GM12878 (cell line): ENCODE results near the gene SERPINA4. TPM values are rescaled to one million over a fixed set of nuclear protein-coding genes. Genes with fewer than 3 reads are reported as not detected.

Source experiments
- ATAC-seq: fragments of 200-7000 bp; cut with Tn5 transposase; 3 replicates; pipeline ENCODE4 v1.9.1; 2020; ENCODE audit warnings: mild to moderate bottlenecking, moderate library complexity
- BruUV-seq: library from RNA; stranded (reverse); fragments of 400-500 nt; replicated peaks from 2 replicates; lab custom pipeline; 2021; lab: Mats Ljungman, UMichigan
- CTCF ChIA-PET: fragments of 300-600 bp; sonication (Branson Sonifier 250); formaldehyde crosslinking; extraction: SDS; loops from one replicate; lab custom pipeline; 2021; ENCODE audit warnings: inconsistent platforms; lab: Yijun Ruan, JAX
- POLR2A ChIA-PET: fragments of 350-600 bp; formaldehyde crosslinking; extraction: SDS; loops from one replicate; lab custom pipeline; 2021; ENCODE audit warnings: inconsistent platforms; lab: Charles Lee
- RAD21 ChIA-PET: fragments of 300-600 bp; sonication (Branson Sonifier 250); formaldehyde crosslinking; loops from one replicate; lab custom pipeline; 2023; ENCODE audit warnings: antibody characterized with exemption; ENCODE audit not compliant: unreplicated experiment; lab: Charles Lee
- SMC1A ChIA-PET: fragments of 300-600 bp; sonication (Branson Sonifier 250); formaldehyde crosslinking; loops from one replicate; lab custom pipeline; 2023; ENCODE audit not compliant: unreplicated experiment, uncharacterized antibody; lab: Charles Lee
- DNase-seq: peaks from one replicate; pipeline ENCODE4 v3.0.0-alpha.2; 2011; ENCODE audit warnings: low read depth, low spot score
- FAIRE-seq: peaks from 3 replicates; lab custom pipeline; 2011; peaks lifted over from hg19 to GRCh38; lab: Jason Lieb, UNC
- H2AFZ ChIP-seq: 2 replicates; pipeline ENCODE4 v1.6.0; 2011; ENCODE audit warnings: low read depth, low read length, control low read depth; ENCODE audit not compliant: control insufficient read depth
- H3K27ac ChIP-seq: 2 replicates; pipeline ENCODE4 v1.5.1; 2011; ENCODE audit warnings: control low read depth; ENCODE audit not compliant: control insufficient read depth, insufficient read depth
- H3K27me3 ChIP-seq, 2 experiments: replicated peaks in 1 of 2; 2 replicates each; pipeline versions ENCODE4 v1.6.0 to v1.6.1; 2011; ENCODE audit warnings: low read length in 1 of 2; ENCODE audit not compliant: control insufficient read depth in 2 of 2, insufficient read depth in 2 of 2
- H3K36me3 ChIP-seq, 2 experiments: 2 replicates each; pipeline ENCODE4 v1.5.1; 2011; ENCODE audit warnings: low read length in 1 of 2; ENCODE audit not compliant: control insufficient read depth in 2 of 2, insufficient read depth in 2 of 2
- H3K4me1 ChIP-seq: 2 replicates; pipeline ENCODE4 v1.6.1; 2011; ENCODE audit warnings: mild to moderate bottlenecking, low read length, moderate library complexity, mixed read lengths; ENCODE audit not compliant: control insufficient read depth, insufficient read depth
- H3K4me2 ChIP-seq: 2 replicates; pipeline ENCODE4 v1.6.0; 2011; ENCODE audit warnings: control low read depth; ENCODE audit not compliant: control insufficient read depth, insufficient read depth
- H3K4me3 ChIP-seq: fragments of 200-600 bp; sonication (generic); 2 replicates; pipeline ENCODE4 v1.5.1; 2016
- H3K79me2 ChIP-seq: 2 replicates; pipeline ENCODE4 v1.6.0; 2011; ENCODE audit warnings: low read length; ENCODE audit not compliant: control insufficient read depth, insufficient read depth
- H3K9ac ChIP-seq: 2 replicates; pipeline ENCODE4 v1.8.0; 2011; ENCODE audit warnings: low read length, control low read depth, mixed read lengths; ENCODE audit not compliant: control insufficient read depth, insufficient read depth
- H3K9me3 ChIP-seq: replicated peaks from 3 replicates; pipeline ENCODE4 v1.5.1; 2011; ENCODE audit warnings: mild to moderate bottlenecking, low read length; ENCODE audit not compliant: control insufficient read depth, insufficient read depth
- H4K20me1 ChIP-seq: 2 replicates; pipeline ENCODE4 v1.6.0; 2011; ENCODE audit not compliant: control insufficient read depth, insufficient read depth
- IRF4 ChIP-seq: IDR thresholded peaks from 2 replicates; pipeline ENCODE4 v1.6.1; 2011; ENCODE audit warnings: low read depth, low read length
- YY1 ChIP-seq: IDR thresholded peaks from 2 replicates; pipeline ENCODE4 v1.6.1; 2011; ENCODE audit warnings: low read depth, mild to moderate bottlenecking, low read length
- WGBS: methylation state at CpG from one replicate; pipeline ENCODE4 v1.1.6; 2016; ENCODE audit warnings: low lambda C conversion rate; ENCODE audit not compliant: insufficient replicate concordance, insufficient coverage; ENCODE audit errors: missing lambda C conversion rate; 5-methylcytosine and 5-hydroxymethylcytosine counted together
- in situ Hi-C: fragments of 300-500 bp; cut with MboI; formaldehyde crosslinking; loops from 9 replicates; pipeline ENCODE4 v1.14.3; 2018; ENCODE audit warnings: mixed read lengths
- intact Hi-C: fragments of 100-400 bp; cut with micrococcal nuclease; formaldehyde crosslinking; loops from one replicate; pipeline ENCODE4 v1.14.2; 2022; ENCODE audit not compliant: unreplicated experiment
- polyA plus RNA-seq, 11 experiments: library from polyadenylated mRNA; depleted of rRNA in 4 of 11; unstranded in 6 of 11; stranded (reverse) in 5 of 11; fragments of >200 nt; fragmentation: Nextera tagmentation in 4 of 11; fragmentation: Illumina TruSeq in 1 of 11; extraction: Ambion mirVana in 4 of 11; extraction: Trizol in 1 of 11; gene quantifications; 1 replicate in 1 of 11; 2 replicates in 10 of 11; pipeline versions ENCODE4 v1.2.1 to v1.2.3, GENCODE V29; 2011 to 2016; ENCODE audit warnings: inconsistent platforms in 2 of 11, missing spikeins in 2 of 11, low read depth in 1 of 11
- total RNA-seq, 4 experiments: library from RNA; depleted of rRNA in 3 of 4; stranded (reverse); fragments of >200 nt in 3 of 4; fragmentation: Illumina TruSeq in 1 of 4; extraction: Trizol in 1 of 4; gene quantifications; 2 replicates each; pipeline versions ENCODE4 v1.2.1 to v1.2.3, GENCODE V29; 2013 to 2021
- TF ChIP-seq, protein P1 (sequence below): fragments of 450-650 bp; IDR thresholded peaks from 2 replicates; pipeline ENCODE4 v1.6.1; 2016; ENCODE audit warnings: mild to moderate bottlenecking
- TF ChIP-seq, protein P2 (sequence below): IDR thresholded peaks from 2 replicates; pipeline ENCODE4 v1.6.1; 2011; ENCODE audit warnings: low read depth, mild to moderate bottlenecking, low read length, moderate library complexity, borderline replicate concordance; ENCODE audit errors: extremely low read depth

Gene SERPINA4
- total and polyA plus RNA-seq, 10 of the 15 experiments (the other 5 are each of a cell fraction or from before 2014, with no cell fraction given) = 0.13 TPM; not detected in 9

- intact Hi-C loops = no loop called here
- Histone ChIP-seq H3K27ac (no peak overlapping the region), H3K9me3 (peaks cover 2% of the 10 kb centered on the region), H3K4me2 (no peak overlapping the region), H4K20me1 (no peaks in the 10 kb centered on the region), H3K36me3 (no peaks in the 10 kb centered on the region), H3K4me1 (peaks cover 3% of the 10 kb centered on the region; the same call in 1 of the 2 replicates), H3K4me3 (no peak overlapping the region), H3K79me2 (no peaks in the 10 kb centered on the region), H3K9ac (no peak overlapping the region), H3K27me3 (no peaks in the 10 kb centered on the region; a peak in 1 of 4 replicates), H2AFZ (peak overlapping the region; percentile 13)
- BruUV-seq = no TSS peak
- ChIA-PET RAD21 (no interaction called here), POLR2A (no interaction called here), CTCF (interaction anchor here (1.1 to 3.0 kb wide), 4 partner anchors 7 to 107 kb away, joined by 3 to 22 read pairs (median 4); no protein-coding TSS in a partner anchor), SMC1A (interaction anchor here (1.1 kb wide), 1 partner anchor 8 kb away, joined by 3 read pairs; no protein-coding TSS in a partner anchor)
- FAIRE-seq (no peak), DNase-seq (no peak), ATAC-seq (no peak)
- in situ Hi-C loops = no loop called here
- TF ChIP-seq YY1 = 0 out of 2 replicates have a peak, but pooled peaks have one; percentile 16
- TF ChIP-seq, protein P1, sequence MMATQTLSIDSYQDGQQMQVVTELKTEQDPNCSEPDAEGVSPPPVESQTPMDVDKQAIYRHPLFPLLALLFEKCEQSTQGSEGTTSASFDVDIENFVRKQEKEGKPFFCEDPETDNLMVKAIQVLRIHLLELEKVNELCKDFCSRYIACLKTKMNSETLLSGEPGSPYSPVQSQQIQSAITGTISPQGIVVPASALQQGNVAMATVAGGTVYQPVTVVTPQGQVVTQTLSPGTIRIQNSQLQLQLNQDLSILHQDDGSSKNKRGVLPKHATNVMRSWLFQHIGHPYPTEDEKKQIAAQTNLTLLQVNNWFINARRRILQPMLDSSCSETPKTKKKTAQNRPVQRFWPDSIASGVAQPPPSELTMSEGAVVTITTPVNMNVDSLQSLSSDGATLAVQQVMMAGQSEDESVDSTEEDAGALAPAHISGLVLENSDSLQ = peak; percentile 65; the same call in 1 of the 2 replicates
- TF ChIP-seq, protein P2, sequence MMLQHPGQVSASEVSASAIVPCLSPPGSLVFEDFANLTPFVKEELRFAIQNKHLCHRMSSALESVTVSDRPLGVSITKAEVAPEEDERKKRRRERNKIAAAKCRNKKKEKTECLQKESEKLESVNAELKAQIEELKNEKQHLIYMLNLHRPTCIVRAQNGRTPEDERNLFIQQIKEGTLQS = no peak
- TF ChIP-seq IRF4 = peak; percentile 39; the same call in 1 of the 2 replicates
- WGBS = 5% methylated on average over 13 of the region's 13 CpGs
These were observed 21.0 kb upstream of the SERPINA4 start for GRCh38 chr14:94540031-94540794.
